ENCODE measurements around the gene LHCGR. TPM values are rescaled to one million over a fixed set of nuclear protein-coding genes. Genes with fewer than 3 reads are reported as not detected.
"Not testable (repeated sequence)": the region's sequence is repeated elsewhere in the genome, so short reads cannot be mapped to it uniquely, and the experiment has no call there.

The LHCGR gene
- total and polyA plus RNA-seq, 8 donors: not detected

- no peak for ATAC-seq
- intact Hi-C loops (cut with DNase I): no loop called here
- no peaks in the 10 kb centered on the region for H3K4me1 ChIP-seq
- no peaks in the 10 kb centered on the region for H3K27me3 ChIP-seq
- H3K36me3 ChIP-seq: no peaks in the 10 kb centered on the region
- no peak overlapping the region for H3K27ac ChIP-seq
- 53 to 56% methylated on average over 2 of the region's 2 CpGs for WGBS, 2 donors
- FAIRE-seq: no peak
- no peak for DNase-seq
- no peak for TF ChIP-seq CTCF (IDR thresholded peaks at IDR 0.05)
- no peak overlapping the region for H3K4me3 ChIP-seq
- no peaks in the 10 kb centered on the region for H3K9me3 ChIP-seq
These were observed 6.0 kb downstream of the LHCGR start for GRCh38 chr2:48749291-48750127.

- FAIRE-seq: no peak
- WGBS, 2 donors: 53 to 56% methylated on average over 6 of the region's 6 CpGs
- intact Hi-C loops (cut with DNase I): no loop called here
These were observed 8.2 kb downstream of the LHCGR start for GRCh38 chr2:48747319-48747718.

GRCh38 chr2:48739236-48739635, 16.3 kb downstream of the LHCGR start:
- not testable (repeated sequence) for H3K36me3 ChIP-seq, FAIRE-seq
- WGBS, 2 donors: 80 to 86% methylated on average over 4 of the region's 4 CpGs

More at GRCh38 chr2:48747319-48747718, 8.2 kb downstream of the LHCGR start:
- no peak for DNase-seq
- no peak overlapping the region for H3K27ac ChIP-seq
- no peaks in the 10 kb centered on the region for H3K36me3 ChIP-seq
- ATAC-seq: no peak
- no peaks in the 10 kb centered on the region for H3K27me3 ChIP-seq
- no peak overlapping the region for H3K4me3 ChIP-seq
- no peak for TF ChIP-seq CTCF (IDR thresholded peaks at IDR 0.05)
- H3K9me3 ChIP-seq: no peaks in the 10 kb centered on the region
- no peaks in the 10 kb centered on the region for H3K4me1 ChIP-seq

GRCh38 chr2:48738806-48739205, 16.7 kb downstream of the LHCGR start:
- 57 to 58% methylated on average over 2 of the region's 2 CpGs for WGBS, 2 donors
- Histone ChIP-seq H3K4me1 (no peaks in the 10 kb centered on the region), H3K4me3 (no peak overlapping the region), H3K36me3 (no peaks in the 10 kb centered on the region), H3K27me3 (no peaks in the 10 kb centered on the region), H3K27ac (no peak overlapping the region), H3K9me3 (no peaks in the 10 kb centered on the region)
- DNase-seq (no peak), ATAC-seq (no peak), FAIRE-seq (no peak)
- intact Hi-C loops (cut with DNase I): no loop called here
- no peak for TF ChIP-seq CTCF (IDR thresholded peaks at IDR 0.05)

More at GRCh38 chr2:48739236-48739635, 16.3 kb downstream of the LHCGR start:
- DNase-seq; H3K27me3 ChIP-seq; H3K27ac ChIP-seq; H3K4me1 ChIP-seq; H3K9me3 ChIP-seq; ATAC-seq; intact Hi-C loops (cut with DNase I); H3K4me3 ChIP-seq: not testable (repeated sequence)

GRCh38 chr2:48736251-48736650, 19.3 kb downstream of the LHCGR start:
- WGBS, 2 donors: 23 to 40% methylated on average over 2 of the region's 2 CpGs
- Histone ChIP-seq H3K36me3 (no peaks in the 10 kb centered on the region), H3K9me3 (no peaks in the 10 kb centered on the region), H3K4me1 (no peaks in the 10 kb centered on the region), H3K4me3 (no peak overlapping the region), H3K27me3 (no peaks in the 10 kb centered on the region), H3K27ac (no peak overlapping the region)
- no peak for FAIRE-seq
- intact Hi-C loops (cut with DNase I): no loop called here
- TF ChIP-seq CTCF (IDR thresholded peaks at IDR 0.05): no peak
- DNase-seq: no peak
- ATAC-seq: no peak

Measured in pancreas (tissue), 10 donors.